Non-pigmented ciliary epithelial cell (primary cell): ENCODE measurements around the gene SLC51A.
"Not testable (repeated sequence)": the region's sequence is repeated elsewhere in the genome, so short reads cannot be mapped to it uniquely, and the experiment has no call there.

Source experiments
- DNase-seq: peaks from one replicate; pipeline ENCODE4 v3.0.0-alpha.2; 2010; ENCODE audit warnings: low read depth

Gene SLC51A

DNA sequence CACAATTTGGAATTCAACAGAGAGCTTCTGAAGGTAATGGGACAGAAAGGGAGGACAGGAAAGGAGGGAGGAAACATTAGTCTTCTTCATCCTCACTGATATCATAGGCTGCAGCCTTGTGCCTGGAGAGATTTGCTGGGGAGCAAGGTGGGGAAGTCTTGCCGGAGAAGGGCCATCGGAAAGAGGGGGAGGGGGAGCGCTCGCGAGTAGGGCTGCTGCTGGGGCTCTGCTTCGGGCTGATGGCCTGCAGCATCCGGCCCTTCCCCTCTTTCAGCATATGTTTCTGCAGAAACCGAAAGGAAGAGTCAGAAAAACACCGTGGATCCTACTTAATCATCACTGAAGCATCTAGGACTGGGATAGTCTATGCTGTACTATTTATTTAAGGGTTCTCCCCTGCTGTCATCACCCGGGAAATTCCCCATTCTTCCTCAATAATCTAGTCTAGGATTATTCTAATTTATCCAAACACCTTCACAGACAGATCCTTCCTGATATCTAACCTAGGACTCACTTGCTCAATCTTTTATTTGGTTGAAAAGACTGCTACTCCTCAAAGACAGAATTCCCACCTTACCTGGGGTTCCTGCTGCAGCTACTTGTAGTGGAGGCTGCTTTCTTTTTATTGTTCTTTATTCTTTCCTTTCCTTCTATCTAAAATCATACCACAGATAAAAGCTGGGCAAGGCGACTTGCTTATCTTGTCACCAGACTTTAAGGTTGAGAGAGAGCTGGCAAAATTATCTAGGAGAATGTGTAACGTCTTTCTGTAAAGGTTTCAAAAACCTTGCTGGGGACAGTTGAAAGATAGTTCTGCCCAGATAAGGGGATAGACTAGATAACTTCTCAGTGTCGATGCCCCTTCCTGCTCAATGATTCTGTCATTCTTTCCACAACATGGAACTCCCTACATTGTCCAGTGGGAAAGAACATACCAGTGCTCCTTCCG, 22.6 kb downstream of the SLC51A start:
- peak; percentile 31 for DNase-seq

DNA sequence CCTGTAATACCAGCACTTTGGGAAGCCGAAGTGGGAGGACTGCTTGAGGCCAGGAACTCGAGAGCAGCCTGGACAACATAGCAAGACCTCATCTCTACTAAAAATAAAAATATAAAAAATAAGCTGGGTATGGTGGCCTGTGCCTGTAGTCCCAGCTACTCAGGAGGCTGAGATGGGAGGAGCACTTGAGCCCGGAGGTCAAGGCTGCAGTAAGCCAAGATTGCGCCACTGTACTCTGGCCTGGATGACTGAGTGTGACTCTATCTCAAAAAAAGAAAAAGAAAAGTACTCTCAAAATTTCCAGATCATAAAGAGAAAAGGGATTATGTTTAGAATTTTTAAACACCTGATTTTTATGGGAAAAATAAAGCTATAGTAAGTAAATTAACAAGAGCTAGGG, 24.1 kb downstream of the SLC51A start:
- no peak for DNase-seq

DNA sequence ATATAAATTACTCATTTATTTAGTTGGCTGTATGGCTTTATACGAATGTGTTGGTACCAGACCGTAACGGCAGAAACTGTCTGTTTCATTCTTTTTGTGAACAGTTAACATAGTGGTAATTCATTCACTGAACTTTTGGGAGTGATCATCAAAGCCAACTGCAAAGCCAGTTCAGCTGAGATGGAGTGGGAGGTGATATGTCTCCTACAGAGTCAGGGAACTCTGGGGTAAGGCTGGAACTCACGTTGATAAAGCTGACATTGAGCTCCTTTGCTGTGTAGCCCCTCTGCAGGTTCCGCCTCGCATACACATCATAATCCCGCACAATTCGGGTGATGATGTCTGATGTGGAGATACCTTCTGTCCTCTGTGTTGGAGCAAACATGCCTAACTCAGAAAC, 25.4 kb downstream of the SLC51A start:
- no peak for DNase-seq

DNA sequence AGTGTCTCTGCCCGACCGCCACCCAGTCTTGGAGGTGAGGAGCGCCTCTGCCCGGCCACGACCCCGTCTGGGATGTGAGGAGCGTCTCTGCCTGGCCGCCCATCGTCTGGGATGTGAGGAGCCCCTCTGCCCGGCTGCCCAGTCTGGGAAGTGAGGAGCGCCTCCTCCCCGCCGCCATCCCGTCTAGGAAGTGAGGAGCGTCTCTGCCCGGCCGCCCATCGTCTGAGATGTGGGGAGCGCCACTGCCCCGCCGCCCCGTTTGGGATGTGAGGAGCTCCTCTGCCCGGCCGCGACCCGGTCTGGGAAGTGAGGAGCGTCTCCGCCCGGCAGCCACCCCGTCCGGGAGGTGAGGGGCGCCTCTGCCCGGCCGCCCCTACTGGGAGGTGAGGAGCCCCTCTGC, 27.8 kb downstream of the SLC51A start:
- not testable (repeated sequence) for DNase-seq

DNA sequence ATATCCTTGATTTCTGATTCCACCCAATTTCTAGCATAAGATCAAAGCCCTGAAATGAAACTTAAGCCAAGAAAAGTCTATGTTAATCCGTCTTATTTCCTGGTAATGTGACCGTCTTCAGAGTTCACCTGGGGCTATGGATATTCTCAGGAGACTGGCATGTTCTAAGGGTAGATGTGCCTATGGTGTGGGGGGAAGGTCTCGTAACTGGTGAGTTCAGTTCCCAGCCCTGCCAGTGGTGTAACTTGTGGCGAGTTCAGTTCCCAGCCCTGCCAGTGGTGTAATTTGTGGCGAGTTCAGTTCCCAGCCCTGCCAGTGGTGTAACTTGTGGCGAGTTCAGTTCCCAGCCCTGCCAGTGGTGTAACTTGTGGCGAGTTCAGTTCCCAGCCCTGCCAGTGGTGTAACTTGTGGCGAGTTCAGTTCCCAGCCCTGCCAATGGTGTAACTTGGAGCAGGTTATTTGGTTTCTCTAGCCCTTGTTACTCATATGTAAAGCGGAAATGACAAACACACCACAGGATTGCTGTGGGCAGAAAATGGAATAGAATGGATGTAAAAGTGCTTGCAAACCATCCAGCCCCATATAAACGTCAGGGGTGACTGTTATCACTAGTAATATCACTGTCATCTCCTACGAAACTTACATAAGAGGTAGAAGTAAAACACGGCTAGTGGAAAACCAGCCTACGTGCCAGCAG, 30.4 kb downstream of the SLC51A start:
- peak; percentile 53 for DNase-seq

DNA sequence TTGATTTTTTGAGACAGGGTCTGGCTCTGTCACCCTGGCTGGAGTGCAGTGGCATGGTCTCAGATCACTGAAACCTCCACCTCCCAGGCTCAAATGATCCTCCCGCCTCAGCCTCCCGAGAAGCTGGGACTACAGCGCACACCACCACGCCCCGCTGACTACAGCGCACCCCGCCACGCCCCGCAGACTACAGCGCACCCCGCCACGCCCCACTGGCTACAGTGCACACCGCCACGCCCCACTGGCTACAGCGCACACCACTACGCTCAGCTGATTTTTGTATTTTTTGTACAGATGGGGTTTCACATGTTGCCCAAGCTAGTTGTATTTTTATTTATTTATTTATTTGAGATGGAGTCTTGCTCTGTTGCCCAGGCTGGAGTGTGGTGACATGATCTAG, 35.6 kb downstream of the SLC51A start:
- DNase-seq, result no peak

DNA sequence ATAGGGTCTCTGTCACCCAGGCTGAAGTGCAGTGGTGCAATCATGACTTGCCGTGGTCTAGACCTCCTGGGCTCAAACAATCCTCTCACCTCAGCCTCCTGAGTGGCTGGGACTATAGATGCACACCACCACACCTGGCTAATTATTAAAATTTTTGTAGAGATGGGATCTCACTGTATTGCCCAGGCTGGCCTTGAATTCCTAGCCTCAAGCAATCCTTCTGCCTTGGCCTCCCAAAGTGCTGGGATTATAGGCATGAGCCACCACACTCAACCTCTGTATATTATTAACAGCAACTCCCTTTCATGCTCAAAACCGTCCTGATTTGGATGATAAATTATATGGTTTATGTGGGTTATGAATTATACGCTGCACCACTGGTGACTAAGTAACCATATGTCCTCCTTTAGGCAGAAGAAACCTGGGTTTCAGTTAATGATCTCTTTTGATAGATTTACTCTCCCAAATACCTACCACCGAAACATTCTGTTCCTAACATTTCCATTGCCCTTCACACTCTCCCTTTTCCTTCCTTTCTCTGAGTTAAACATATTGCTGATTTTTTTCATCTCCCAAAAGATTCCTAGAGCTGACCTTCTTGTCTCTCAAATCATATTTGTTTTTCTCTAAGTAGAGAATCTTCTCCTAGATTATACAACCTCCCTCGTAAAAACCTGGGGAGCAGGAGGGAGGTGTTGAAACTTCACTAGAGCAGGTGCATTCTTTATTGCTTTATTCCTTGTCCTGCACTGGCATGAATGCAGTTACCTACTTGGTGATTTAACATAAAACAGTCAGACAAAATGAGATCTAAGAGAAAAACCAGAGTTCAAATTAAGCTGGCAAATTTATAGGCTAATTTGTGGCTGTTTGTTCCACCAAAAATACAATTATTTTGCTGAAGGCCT, 38.3 kb downstream of the SLC51A start:
- no peak for DNase-seq

DNA sequence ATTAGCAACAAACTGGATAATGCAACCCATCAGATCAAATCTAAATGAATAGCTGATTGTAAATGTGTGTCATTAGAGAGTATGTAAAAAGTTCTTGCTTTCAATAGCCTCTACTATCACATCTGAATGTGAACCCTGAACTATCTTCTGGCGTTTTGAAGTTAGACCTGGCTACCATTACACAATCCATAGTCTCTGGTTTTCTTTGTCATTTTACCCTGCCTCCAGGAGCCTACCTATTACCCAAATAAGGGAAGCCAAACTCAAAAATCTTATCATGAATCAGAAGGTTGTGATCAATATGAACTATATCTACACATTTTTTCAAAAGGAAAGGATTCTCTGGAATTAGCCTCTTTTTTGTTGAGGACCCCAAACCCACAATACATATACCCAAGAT, 39.4 kb downstream of the SLC51A start:
- DNase-seq, result no peak

DNA sequence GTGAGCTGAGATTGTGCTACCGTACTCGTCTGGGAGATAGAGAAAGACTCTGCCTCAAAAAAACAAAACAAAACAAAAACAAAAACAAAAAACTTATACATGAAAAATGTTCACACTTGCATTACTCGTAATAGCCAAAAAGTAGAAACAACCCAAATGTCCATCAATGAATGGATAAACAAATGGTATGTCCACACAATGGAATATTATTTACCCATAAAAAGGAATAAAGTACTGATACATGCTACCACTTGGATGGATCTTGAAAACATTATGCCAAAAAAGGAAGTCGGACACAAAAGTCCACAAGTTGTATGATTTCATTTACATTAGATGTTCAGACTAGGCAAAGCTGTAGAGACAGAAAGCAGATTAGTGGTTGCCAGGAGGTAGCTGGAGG, 44.5 kb downstream of the SLC51A start:
- no peak for DNase-seq

DNA sequence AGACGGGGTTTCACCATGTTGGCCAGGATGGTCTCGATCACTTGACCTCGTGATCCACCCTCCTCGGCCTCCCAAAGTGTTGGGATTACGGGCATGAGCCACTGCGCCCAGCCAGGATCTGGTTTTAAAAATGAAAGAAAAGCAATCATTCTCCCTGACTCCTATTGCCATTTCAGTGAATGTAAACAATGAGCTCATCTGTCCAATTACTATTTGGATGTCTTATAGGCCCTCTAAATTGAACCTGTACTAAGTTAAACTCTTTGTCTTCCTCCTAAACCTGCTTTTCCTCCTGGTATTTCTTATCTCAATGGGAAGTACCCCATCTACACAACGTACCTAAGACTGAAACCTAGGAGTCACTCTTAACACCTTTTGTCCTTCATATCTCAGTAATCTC, 47.5 kb downstream of the SLC51A start:
- no peak for DNase-seq

DNA sequence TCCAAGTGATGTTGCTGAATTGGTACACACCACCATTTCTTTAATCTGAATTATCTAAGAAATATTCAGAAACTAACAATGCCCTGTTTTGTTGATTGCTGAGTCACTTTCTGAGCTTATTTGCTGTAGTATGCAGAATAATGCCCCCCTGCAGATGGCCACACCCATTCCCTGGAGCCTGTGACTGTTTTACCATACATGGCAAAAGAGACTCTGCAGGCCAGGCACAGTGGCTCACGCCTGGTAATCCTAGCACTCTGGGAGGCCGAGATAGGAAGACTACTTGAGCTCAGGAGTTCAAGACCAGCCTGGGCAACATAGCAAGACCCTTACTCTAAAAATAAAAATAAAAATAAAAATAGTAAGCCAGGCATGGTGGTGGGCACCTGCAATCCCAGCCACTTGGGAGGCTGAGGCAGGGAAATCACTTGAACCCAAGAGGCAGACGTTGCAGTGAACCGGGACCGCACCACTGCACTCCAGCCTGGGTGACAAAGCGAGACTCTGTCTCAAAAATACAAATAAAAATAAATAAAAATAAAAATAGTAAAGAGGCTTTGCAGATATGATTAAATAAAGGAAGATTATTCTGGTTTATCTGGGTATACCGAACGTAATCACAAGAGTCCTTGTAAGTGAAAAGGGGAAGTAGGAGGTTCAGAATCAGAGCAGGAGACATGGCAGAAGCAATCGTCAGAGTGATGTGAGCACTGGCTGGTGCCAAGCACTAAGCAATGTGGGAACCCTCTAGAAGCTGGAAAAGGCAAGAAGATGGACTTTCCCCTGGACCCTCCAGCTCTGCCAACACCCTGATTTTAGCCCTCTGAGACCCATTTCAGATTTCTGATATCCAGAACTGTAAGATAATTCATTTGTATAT, 52.2 kb downstream of the SLC51A start:
- DNase-seq, result no peak

DNA sequence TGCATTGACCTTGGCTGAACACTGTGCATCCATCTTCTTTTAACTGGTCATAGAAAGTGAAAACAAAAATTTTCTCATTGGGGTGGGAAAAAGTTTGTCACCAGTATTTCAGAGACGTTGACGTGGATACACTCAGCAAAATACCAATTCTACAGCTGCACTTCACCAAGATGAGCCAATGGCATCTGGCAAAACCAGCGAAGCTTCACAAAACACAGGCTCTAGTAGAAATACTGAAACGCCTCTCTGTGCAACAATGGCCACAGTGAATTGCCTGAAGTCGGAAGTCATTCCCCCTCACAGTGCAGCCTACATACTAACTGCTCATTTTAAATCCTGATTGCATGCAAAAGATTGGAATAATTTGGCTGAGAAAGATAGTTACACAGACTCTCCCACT, 54.2 kb downstream of the SLC51A start:
- DNase-seq, result no peak

DNA sequence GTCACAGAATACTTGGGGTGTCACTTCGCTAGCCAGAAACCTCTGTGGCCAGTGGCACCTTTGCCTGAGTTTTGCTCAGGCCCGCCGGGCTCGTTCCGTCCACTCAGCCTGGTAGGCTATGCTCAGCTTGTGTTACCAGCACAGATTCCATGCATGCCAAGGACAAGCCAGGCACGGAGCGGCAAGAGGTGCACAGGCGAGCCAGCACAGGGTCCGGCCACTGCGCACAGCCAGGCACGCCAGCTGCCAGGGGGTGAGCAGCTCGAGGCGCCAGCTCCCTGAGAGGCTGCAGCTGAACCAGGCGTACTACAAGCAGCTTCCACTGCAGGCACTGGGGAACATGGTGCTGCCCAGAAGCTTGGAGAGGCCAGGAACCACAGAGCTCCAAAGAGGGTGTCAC, 56.5 kb downstream of the SLC51A start:
- DNase-seq, result no peak

DNA sequence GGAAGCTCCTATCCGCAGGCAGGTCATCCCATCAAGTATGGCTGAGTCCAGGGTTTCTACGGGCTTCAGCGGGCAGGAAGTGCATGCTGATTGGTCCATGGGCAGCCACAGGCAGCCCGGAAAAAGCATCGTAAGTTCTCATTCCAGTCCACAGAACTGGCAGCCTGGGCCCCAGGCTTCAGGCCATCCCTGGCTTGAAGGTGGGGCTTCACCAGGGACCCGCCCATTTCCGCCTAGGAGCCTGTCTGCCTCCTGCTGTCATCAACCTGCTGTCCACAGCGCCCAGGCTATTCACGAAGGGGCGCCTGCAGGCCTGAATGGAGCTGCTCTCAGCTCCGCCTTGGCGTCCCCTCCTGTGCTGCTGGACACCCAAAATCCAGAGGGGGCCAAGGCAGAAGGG, 57.3 kb downstream of the SLC51A start:
- no peak for DNase-seq

DNA sequence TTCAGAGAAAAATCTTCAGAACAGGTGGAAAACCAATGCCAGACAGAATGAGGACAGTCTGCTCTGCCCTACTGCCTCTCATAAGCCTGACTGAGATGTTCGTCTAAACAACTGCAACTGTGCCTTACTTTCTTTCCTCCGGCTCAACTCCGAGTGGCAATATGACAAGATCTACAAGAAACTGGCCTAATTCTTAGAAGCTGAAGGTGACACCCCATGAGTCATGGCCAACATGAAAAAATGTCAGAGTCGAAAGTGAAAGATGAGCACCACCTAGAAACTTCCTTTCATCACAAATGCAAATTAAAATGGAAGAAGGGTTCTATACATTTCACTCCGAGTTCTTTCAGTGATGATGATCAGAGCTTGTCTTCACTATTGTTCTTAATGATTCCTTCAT, 58.3 kb downstream of the SLC51A start:
- DNase-seq, result no peak

DNA sequence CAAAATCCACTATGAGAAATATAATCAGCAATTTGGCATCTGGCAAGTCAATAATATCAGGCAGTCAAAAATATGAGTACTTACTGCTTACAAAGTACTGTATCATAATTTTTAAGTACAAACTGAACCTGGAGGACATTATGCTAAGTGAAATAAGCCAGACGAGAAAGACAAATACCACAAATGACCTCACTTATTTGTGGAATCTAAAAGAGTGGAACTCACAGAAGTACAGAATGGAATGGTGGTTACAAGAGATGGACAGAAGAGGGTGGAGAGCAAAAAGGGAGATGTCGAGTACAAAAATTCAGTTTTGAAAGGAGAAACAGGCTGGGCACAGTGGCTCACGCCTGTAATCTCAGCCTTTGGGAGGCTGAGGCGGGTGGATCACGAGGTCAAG, 58.8 kb downstream of the SLC51A start:
- DNase-seq, result no peak

DNA sequence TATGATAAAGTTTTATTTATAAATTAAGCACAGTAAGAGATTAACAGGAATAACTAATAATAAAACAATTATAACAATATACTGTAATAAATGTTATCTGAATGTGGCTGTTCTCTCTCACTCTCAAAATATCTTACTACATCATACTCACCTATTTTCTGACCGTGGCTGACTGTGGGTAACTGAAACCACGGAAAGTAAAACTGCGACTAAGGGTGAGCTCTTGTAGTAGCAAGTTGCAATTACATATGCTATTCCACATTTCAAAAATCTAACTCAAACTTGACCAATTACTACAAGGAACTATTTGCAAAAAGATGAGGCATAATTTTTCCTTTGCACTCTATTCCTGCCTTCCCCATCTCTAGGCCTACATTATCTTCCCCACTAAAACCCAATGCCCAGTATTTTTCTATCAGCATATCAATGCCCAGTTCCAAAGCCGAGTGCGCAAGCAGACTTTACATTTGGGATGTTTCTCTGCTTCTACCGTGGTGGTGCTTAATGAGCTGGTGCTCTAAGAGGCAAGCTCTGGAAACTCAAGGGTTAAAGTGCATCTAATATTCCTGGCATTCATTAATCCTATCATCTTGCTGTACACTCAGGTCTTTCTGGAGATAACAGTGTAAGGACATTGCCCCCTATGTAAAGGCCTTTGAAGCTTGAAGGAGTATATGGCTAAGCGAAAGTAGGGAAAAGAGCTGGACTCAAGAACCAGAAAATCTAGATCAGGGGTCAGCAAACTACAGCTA, 64.5 kb downstream of the SLC51A start:
- no peak for DNase-seq

DNA sequence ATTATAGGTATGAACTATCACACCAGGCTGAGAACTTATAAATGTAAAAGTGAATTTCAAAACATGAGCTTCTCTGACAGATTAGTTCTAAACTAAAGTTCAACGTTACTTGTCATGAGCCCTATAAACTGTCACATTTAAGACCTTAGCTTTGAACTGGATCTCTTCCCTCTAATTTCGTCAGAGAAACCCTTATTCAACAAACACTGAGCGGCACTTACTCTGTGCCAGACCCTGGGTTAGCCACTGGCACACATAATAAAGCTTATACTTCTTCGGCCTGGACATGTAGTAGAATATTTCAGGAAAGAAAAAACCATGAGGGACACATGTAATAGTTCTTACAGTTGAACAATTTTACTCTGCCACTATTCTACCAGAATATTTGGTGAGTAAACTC, 65.6 kb downstream of the SLC51A start:
- DNase-seq, result no peak
